Measurements from ENCODE around the gene NOL9. TPM values are rescaled to one million over a fixed set of nuclear protein-coding genes. Genes with fewer than 3 reads are reported as not detected.

The NOL9 gene
- total and polyA plus RNA-seq, 2 donors (not counting 3 experiments of a cell fraction or from before 2014, with no cell fraction given), result 14.1 to 42.9 TPM

GRCh38 chr1:6523566-6523965 is 30.7 kb downstream of the NOL9 start:
- BruUV-seq (replicated peaks), result no TSS peak
- H3K4me3 ChIP-seq (replicated peaks in 1 of 3; ENCODE audit: insufficient read depth in 1 of 3, low read depth in 1 of 3, low read length in 3 of 3), result no peak overlapping the region
- H4K20me1 ChIP-seq (replicated peaks; ENCODE audit: control insufficient read depth, extremely low read depth, insufficient read depth, low read length), result no peaks in the 10 kb centered on the region
- no peak overlapping the region for H3K9ac ChIP-seq (replicated peaks; ENCODE audit: extremely low read depth, insufficient read depth, low read length)
- no peak overlapping the region for H2AFZ ChIP-seq (ENCODE audit: low read depth, low read length)
- no peaks in the 10 kb centered on the region for H3K4me1 ChIP-seq (ENCODE audit: control insufficient read depth, extremely low read depth, insufficient read depth, low read length)
- no peak overlapping the region for H3K4me2 ChIP-seq (ENCODE audit: insufficient read depth, low read length)
- intact Hi-C loops (cut with micrococcal nuclease), result loop anchor here (1.0 kb wide), 2 partner anchors 32 to 37 kb away; partner anchors contain the start of gene PLEKHG5
- TF ChIP-seq MYC (IDR thresholded peaks at IDR 0.05; ENCODE audit: low read depth, low read length), result no peak
- no peak for TF ChIP-seq EZH2 (IDR thresholded peaks at IDR 0.05; ENCODE audit: borderline replicate concordance, low read depth, low read length, severe bottlenecking)
- TF ChIP-seq MAX (IDR thresholded peaks at IDR 0.05; ENCODE audit: insufficient read depth, insufficient read length), result no peak
- no peak for TF ChIP-seq GATA2 (IDR thresholded peaks at IDR 0.05; ENCODE audit: insufficient read depth, insufficient read length, low read depth, low read length)
- no peak for TF ChIP-seq FOS (IDR thresholded peaks at IDR 0.05; ENCODE audit: borderline replicate concordance, insufficient read depth, low read length)
- TF ChIP-seq JUN (IDR thresholded peaks at IDR 0.05; ENCODE audit: borderline replicate concordance, insufficient read depth, insufficient read length, low read depth), result no peak
- peak; percentile 58 to 59 for TF ChIP-seq CTCF (IDR thresholded peaks at IDR 0.05; ENCODE audit: extremely low read depth in 1 of 2, insufficient read depth in 1 of 2, low read depth in 1 of 2, low read length in 2 of 2)
- no peak for TF ChIP-seq POLR2AphosphoS5 (IDR thresholded peaks at IDR 0.05; ENCODE audit: insufficient read depth, low read depth, low read length)
- H3K9me3 ChIP-seq (replicated peaks; ENCODE audit: control insufficient read depth, insufficient read depth, low read length), result no peaks in the 10 kb centered on the region
- no peak overlapping the region for H3K27ac ChIP-seq (ENCODE audit: insufficient read depth, low read depth, low read length)
- POLR2A ChIA-PET, result interaction anchor here (0.7 kb wide), 1 partner anchor 1230 kb away, joined by 6 read pairs; no protein-coding TSS in a partner anchor
- CTCF ChIA-PET, result interaction anchor here (0.6 to 6.6 kb wide), 21 partner anchors 10 to 121 kb away, joined by 3 to 113 read pairs (median 5); partner anchors contain the start of gene PLEKHG5
- peak; percentile 47 for FAIRE-seq
- DNase-seq (ENCODE audit: low read depth, low spot score), result peak; percentile 47
- H3K27me3 ChIP-seq (ENCODE audit: control insufficient read depth in 2 of 2, insufficient read depth in 2 of 2, low read length in 2 of 2), result no peaks in the 10 kb centered on the region
- H3K36me3 ChIP-seq (ENCODE audit: control insufficient read depth in 2 of 2, extremely low read depth in 1 of 2, insufficient read depth in 2 of 2, low read length in 2 of 2), result peaks cover 6 to 17% of the 10 kb centered on the region in 2 experiments
- H3K79me2 ChIP-seq (ENCODE audit: control insufficient read depth, insufficient read depth, low read length), result no peaks in the 10 kb centered on the region
- dilution Hi-C loops (cut with MboI; ENCODE audit: extremely low pct_ligation_motif_present, low sequenced_read_pairs), result no loop called here
- no peaks in the 10 kb centered on the region for H3K9me1 ChIP-seq (replicated peaks; ENCODE audit: control insufficient read depth, extremely low read depth, insufficient read depth, low read length)

All from endothelial cell of umbilical vein (primary cell).